IPS-18a (cell line): ENCODE measurements around the gene SAA1.

Experiments
- H3K27ac ChIP-seq: one replicate; pipeline ENCODE4 v1.5.1; 2013; ENCODE audit warnings: low read length
- H3K27me3 ChIP-seq: one replicate; pipeline ENCODE4 v1.6.1; 2013; ENCODE audit warnings: mild to moderate bottlenecking, low read length; ENCODE audit not compliant: control insufficient read depth, insufficient read depth
- H3K36me3 ChIP-seq: one replicate; pipeline ENCODE4 v1.6.1; 2013; ENCODE audit warnings: low read depth, low read length; ENCODE audit not compliant: control insufficient read depth
- H3K4me1 ChIP-seq: one replicate; pipeline ENCODE4 v1.6.1; 2013; ENCODE audit warnings: low read depth, low read length; ENCODE audit not compliant: control insufficient read depth
- H3K4me3 ChIP-seq: one replicate; pipeline ENCODE4 v1.5.1; 2013; ENCODE audit warnings: low read length
- H3K9ac ChIP-seq: one replicate; pipeline ENCODE4 v1.6.1; 2013; ENCODE audit warnings: mild to moderate bottlenecking, low read length, moderate library complexity
- H3K9me3 ChIP-seq: one replicate; pipeline ENCODE4 v1.6.1; 2013; ENCODE audit warnings: low read depth, low read length; ENCODE audit not compliant: control insufficient read depth

The SAA1 gene

GRCh38 chr11:18265949-18266348 lies at the start of gene SAA1:
Gene SAA1, plus strand, starts transcription at chr11:18266264. Its CDS starts 624 bp downstream, at chr11:18266888.
- H3K9me3 ChIP-seq = no peaks in the 10 kb centered on the region
- no peak within 1 kb of the TSS for H3K27ac ChIP-seq
- no peak within 1 kb of the TSS for H3K4me3 ChIP-seq

GRCh38 chr11:18221274-18221876 lies 44.7 kb upstream of the SAA1 start:
- H3K9ac ChIP-seq = no peak overlapping the region
- no peaks in the 10 kb centered on the region for H3K4me1 ChIP-seq
- H3K9me3 ChIP-seq = no peaks in the 10 kb centered on the region
- no peak overlapping the region for H3K27ac ChIP-seq
- H3K36me3 ChIP-seq = no peaks in the 10 kb centered on the region
- no peaks in the 10 kb centered on the region for H3K27me3 ChIP-seq
- H3K4me3 ChIP-seq = no peak overlapping the region

More at GRCh38 chr11:18265949-18266348, at the start of gene SAA1:
- H3K27me3 ChIP-seq = no peaks in the 10 kb centered on the region
- no peaks in the 10 kb centered on the region for H3K4me1 ChIP-seq
- H3K36me3 ChIP-seq = no peaks in the 10 kb centered on the region
- no peak within 1 kb of the TSS for H3K9ac ChIP-seq

GRCh38 chr11:18222814-18223421 lies 43.1 kb upstream of the SAA1 start:
- Histone ChIP-seq H3K36me3 (no peaks in the 10 kb centered on the region), H3K4me1 (no peaks in the 10 kb centered on the region), H3K9ac (no peak overlapping the region), H3K4me3 (no peak overlapping the region), H3K9me3 (no peaks in the 10 kb centered on the region), H3K27ac (no peak overlapping the region), H3K27me3 (no peaks in the 10 kb centered on the region)

GRCh38 chr11:18223591-18224387 lies 42.3 kb upstream of the SAA1 start:
- H3K36me3 ChIP-seq = no peaks in the 10 kb centered on the region
- no peak overlapping the region for H3K4me3 ChIP-seq
- no peak overlapping the region for H3K9ac ChIP-seq
- H3K4me1 ChIP-seq = no peaks in the 10 kb centered on the region
- no peaks in the 10 kb centered on the region for H3K27me3 ChIP-seq
- H3K27ac ChIP-seq = no peak overlapping the region
- H3K9me3 ChIP-seq = no peaks in the 10 kb centered on the region

GRCh38 chr11:18225913-18226312 lies 40.2 kb upstream of the SAA1 start:
- Histone ChIP-seq H3K4me1 (no peaks in the 10 kb centered on the region), H3K27ac (no peak overlapping the region)

GRCh38 chr11:18229501-18229900 lies 36.6 kb upstream of the SAA1 start:
- Histone ChIP-seq H3K27me3 (no peaks in the 10 kb centered on the region), H3K27ac (no peak overlapping the region), H3K36me3 (no peaks in the 10 kb centered on the region), H3K9me3 (no peaks in the 10 kb centered on the region), H3K4me1 (no peaks in the 10 kb centered on the region), H3K9ac (no peak overlapping the region), H3K4me3 (no peak overlapping the region)

More at GRCh38 chr11:18225913-18226312, 40.2 kb upstream of the SAA1 start:
- no peak overlapping the region for H3K9ac ChIP-seq
- no peaks in the 10 kb centered on the region for H3K9me3 ChIP-seq
- H3K27me3 ChIP-seq = no peaks in the 10 kb centered on the region
- no peaks in the 10 kb centered on the region for H3K36me3 ChIP-seq
- no peak overlapping the region for H3K4me3 ChIP-seq

- Histone ChIP-seq H3K9me3 (no peaks in the 10 kb centered on the region), H3K4me1 (no peaks in the 10 kb centered on the region), H3K36me3 (no peaks in the 10 kb centered on the region), H3K4me3 (no peak overlapping the region), H3K9ac (no peak overlapping the region), H3K27me3 (no peaks in the 10 kb centered on the region), H3K27ac (no peak overlapping the region)
Measured at GRCh38 chr11:18230859-18231258, 35.2 kb upstream of the SAA1 start.

GRCh38 chr11:18233912-18234311 lies 32.2 kb upstream of the SAA1 start:
- no peak overlapping the region for H3K27ac ChIP-seq
- H3K4me1 ChIP-seq = no peaks in the 10 kb centered on the region
- H3K36me3 ChIP-seq = no peaks in the 10 kb centered on the region
- H3K27me3 ChIP-seq = no peaks in the 10 kb centered on the region
- H3K9ac ChIP-seq = no peak overlapping the region
- H3K4me3 ChIP-seq = no peak overlapping the region
- H3K9me3 ChIP-seq = no peaks in the 10 kb centered on the region

GRCh38 chr11:18235394-18236334 lies 30.4 kb upstream of the SAA1 start:
- Histone ChIP-seq H3K4me1 (no peaks in the 10 kb centered on the region), H3K4me3 (no peak overlapping the region), H3K9ac (no peak overlapping the region), H3K9me3 (no peaks in the 10 kb centered on the region), H3K36me3 (no peaks in the 10 kb centered on the region), H3K27me3 (no peaks in the 10 kb centered on the region), H3K27ac (no peak overlapping the region)

- H3K9me3 ChIP-seq = peaks cover 2% of the 10 kb centered on the region
- H3K36me3 ChIP-seq = no peaks in the 10 kb centered on the region
- H3K4me3 ChIP-seq = no peak within 1 kb of the TSS
- no peaks in the 10 kb centered on the region for H3K27me3 ChIP-seq
- H3K4me1 ChIP-seq = no peaks in the 10 kb centered on the region
- no peak within 1 kb of the TSS for H3K27ac ChIP-seq
- H3K9ac ChIP-seq = no peak within 1 kb of the TSS
Measured at GRCh38 chr11:18236664-18237356, 29.3 kb upstream of the SAA1 start, which contains the start of gene SAA4. Gene SAA4, minus strand, starts transcription at chr11:18236802. Its CDS starts 876 bp downstream, at chr11:18235926.
